Islet precursor cell (in vitro differentiated cells): Measurements from ENCODE around the gene CAMSAP3.

ENCODE experiments used
- DNase-seq: peaks from one replicate; pipeline ENCODE4 v3.0.0-alpha.2; 2018

The CAMSAP3 gene

GRCh38 chr19:7612282-7613274, 16.9 kb downstream of the CAMSAP3 start:
- DNase-seq: no peak

- no peak for DNase-seq
Measured at GRCh38 chr19:7614859-7615741, 19.4 kb downstream of the CAMSAP3 start.

- no peak for DNase-seq
Measured at GRCh38 chr19:7617172-7617571, 21.5 kb downstream of the CAMSAP3 start.

- DNase-seq: no peak
Measured at GRCh38 chr19:7617735-7618134, 22.1 kb downstream of the CAMSAP3 start.

GRCh38 chr19:7618348-7618747, 22.7 kb downstream of the CAMSAP3 start:
- no peak for DNase-seq

GRCh38 chr19:7618771-7619510, 23.3 kb downstream of the CAMSAP3 start:
- peak; percentile 68 for DNase-seq

- DNase-seq: no peak
Measured at GRCh38 chr19:7619671-7620441, 24.2 kb downstream of the CAMSAP3 start.

- no peak for DNase-seq
Measured at GRCh38 chr19:7620442-7621412, 25.1 kb downstream of the CAMSAP3 start.

GRCh38 chr19:7622933-7623685, 27.4 kb downstream of the CAMSAP3 start:
- no peak for DNase-seq

- DNase-seq: no peak
Measured at GRCh38 chr19:7623725-7624603, 28.3 kb downstream of the CAMSAP3 start.

GRCh38 chr19:7624810-7625209, 29.1 kb downstream of the CAMSAP3 start:
- DNase-seq: no peak

GRCh38 chr19:7625763-7626372, 30.2 kb downstream of the CAMSAP3 start:
- no peak for DNase-seq

GRCh38 chr19:7627166-7627565, 31.5 kb downstream of the CAMSAP3 start:
- no peak for DNase-seq

- DNase-seq: no peak
Measured at GRCh38 chr19:7628589-7629311, 33.1 kb downstream of the CAMSAP3 start.

- DNase-seq: peak; percentile 99
Measured at GRCh38 chr19:7629347-7630054, 33.8 kb downstream of the CAMSAP3 start, which contains the start of the genes PET100 and XAB2. TSS of gene PET100 (plus strand) at chr19:7629793. CDS start at chr19:7629834, 41 bp downstream. TSS of gene XAB2 (minus strand) at chr19:7629545. CDS start at chr19:7629527, 18 bp downstream.

- no peak for DNase-seq
Measured at GRCh38 chr19:7631577-7631976, 35.9 kb downstream of the CAMSAP3 start.
